GM20000 (cell line): ENCODE measurements around the gene DYNLT4.
"Not testable (repeated sequence)": the region's sequence is repeated elsewhere in the genome, so short reads cannot be mapped to it uniquely, and the experiment has no call there.

ENCODE experiments used
- DNase-seq: peaks from one replicate; pipeline ENCODE4 v3.0.0; 2012; ENCODE audit warnings: low spot score
- CTCF ChIP-seq: IDR thresholded peaks from 2 replicates; pipeline ENCODE4 v1.5.1; 2012; ENCODE audit warnings: mild to moderate bottlenecking, control low read depth; ENCODE audit errors: extremely low read depth, missing control alignments

DYNLT4 gene

DNA sequence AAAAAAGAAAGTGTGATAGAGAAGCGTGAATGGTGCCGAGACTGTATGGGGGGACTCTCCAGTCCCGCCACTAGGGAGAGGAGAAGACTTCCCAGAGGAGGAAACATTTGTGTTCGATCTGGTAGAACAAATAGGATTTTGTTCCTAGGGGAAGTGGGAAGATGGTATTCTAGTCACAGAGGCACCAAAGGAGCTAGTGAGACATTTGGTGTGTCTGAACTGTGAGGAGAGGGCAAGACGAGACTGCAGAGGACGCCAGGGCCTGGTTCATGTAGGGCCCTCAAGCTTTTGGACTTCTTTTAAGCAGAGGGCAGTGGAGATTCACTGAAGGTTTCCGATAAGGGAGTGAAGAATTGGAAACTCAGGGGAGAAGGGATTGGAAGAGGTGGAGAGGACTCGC, 4.1 kb upstream of the DYNLT4 start:
- TF ChIP-seq CTCF, result no peak
- DNase-seq, result no peak

- DNase-seq, result not testable (repeated sequence)
Measured at GRCh38 chr1:44810762-44811105, 3.6 kb upstream of the DYNLT4 start.

DNA sequence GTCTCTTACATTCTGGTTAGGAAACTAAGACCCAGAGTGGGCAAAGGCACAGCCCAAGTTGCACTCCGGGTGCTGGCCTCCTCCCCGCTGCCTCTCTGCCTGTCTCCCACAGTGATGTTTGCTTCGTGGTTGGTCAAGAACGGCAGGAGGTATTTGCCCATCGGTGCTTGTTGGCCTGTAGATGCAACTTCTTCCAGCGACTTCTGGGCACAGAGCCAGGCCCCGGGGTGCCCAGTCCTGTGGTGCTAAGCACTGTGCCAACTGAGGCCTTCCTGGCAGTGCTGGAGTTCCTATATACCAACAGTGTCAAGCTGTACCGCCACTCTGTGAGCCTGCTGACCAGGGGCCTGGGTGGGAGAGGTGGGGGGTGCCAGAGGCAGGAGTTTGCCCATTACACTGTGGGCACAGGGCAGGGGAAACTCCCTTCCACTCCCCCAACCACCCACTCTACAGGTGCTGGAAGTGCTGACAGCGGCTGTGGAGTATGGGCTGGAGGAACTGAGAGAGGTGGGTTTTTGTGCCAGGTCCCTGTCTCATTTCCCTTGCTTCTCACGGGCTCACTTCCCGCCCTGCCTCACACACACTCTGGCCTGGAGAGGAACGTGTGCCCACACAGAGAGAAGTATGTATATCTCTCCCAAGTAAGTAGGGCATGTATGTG, 3.1 kb upstream of the DYNLT4 start:
- TF ChIP-seq CTCF, result no peak
- no peak for DNase-seq

GRCh38 chr1:44808938-44809917, 2.1 kb upstream of the DYNLT4 start:
- peak; percentile 88 for DNase-seq

DNA sequence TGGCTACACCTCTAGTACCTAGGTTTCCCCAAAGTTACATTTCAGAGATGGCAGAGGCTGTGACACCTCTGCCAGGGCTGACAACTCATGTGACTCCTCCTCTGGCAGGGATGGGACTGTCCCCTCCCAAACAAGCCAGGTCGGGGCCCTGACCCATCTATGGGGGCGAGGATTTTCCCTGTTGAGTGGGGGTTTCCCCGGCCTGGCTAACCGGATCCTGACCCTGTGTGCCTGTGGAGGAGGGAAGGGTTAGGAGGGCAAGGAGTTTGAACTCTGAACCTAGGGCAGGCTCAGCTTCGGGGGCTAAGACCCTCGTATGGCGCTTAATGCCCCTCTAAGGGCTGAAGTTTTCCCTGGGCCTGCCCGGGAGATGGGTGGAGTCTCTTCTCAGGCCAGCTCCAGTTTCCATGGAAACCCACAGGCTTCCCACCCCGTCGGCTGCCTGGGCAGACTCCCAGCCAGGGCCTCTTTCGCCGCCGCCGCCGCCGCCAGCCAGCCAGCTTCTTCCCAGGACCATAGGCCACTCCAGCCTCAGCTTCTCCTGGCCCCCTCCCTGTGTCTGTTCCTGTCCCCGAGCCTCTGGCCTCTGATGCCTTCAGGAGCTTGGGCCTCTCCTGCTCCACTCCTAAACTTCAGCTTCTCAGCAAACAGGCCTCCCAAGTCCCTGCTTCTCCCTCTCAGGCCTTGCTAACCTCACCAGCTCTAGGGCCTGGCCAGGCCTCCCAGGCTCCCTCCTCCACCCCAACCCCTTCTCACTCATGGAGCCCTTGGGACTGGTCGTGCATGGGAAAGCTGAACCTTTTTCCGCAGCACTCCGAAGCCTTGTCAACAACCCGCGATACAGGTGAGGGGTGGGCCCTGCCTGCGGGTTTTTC, 1.1 kb upstream of the DYNLT4 start, which contains the start of gene BTBD19:
Gene BTBD19 (plus strand): TSS at position 461 of the 875 bp plus-strand sequence. CDS start 298 bp downstream, at position 759.
- no peak for TF ChIP-seq CTCF
- DNase-seq, result peak; percentile 77

More at GRCh38 chr1:44808938-44809917, 2.1 kb upstream of the DYNLT4 start:
- no peak for TF ChIP-seq CTCF

DNA sequence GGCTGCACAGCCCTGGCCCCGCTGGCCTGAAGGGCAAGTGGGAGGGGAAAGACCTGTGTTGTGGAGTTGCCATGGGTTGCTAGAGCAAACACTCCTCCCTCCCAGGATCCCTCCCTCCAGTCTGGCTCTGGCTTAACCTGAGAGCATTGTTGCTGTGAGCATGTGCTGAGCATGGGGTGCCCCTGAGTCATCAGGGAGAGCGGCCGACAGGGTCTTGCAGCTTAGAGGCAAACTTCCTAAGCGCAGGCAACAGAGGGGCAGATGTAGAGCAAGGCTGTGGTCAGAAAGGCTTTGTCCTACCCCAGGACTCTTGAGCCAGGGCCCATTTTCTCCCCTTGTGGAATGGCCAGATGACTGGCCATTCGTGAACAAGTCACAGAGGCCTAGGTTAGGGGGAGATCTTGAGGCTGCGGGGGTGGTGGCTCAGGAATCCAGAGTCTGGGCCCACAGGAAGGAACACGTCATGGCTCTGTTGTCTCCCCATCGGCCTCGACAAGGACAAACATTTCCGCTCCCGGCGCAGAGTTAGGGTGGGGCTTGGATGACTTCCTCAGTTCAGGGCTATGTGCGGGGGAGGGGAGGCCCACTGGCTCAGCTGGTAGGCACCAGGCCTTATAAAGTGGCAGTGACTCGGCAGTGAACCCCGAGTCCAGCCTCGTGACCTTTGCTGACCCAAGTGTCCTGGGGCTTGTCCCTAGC, 362 bp upstream of the DYNLT4 start:
- TF ChIP-seq CTCF, result no peak
- peak; percentile 85 for DNase-seq
